Upper lobe of left lung (tissue), 4 donors: ENCODE data around the gene GOLGA6L10.
"Not testable (repeated sequence)": the region's sequence is repeated elsewhere in the genome, so short reads cannot be mapped to it uniquely, and the experiment has no call there.

Experiments used
- EP300 ChIP-seq, 4 donors: sonication (generic); formaldehyde crosslinking; IDR thresholded peaks; one replicate each; pipeline ENCODE4 v1.5.1; 2017; ENCODE audit warnings: antibody characterized with exemption in 4 of 4, control low read depth in 2 of 4
- POLR2A ChIP-seq, 4 donors: fragments of 450-650 bp; IDR thresholded peaks; one replicate each; pipeline ENCODE4 v1.5.1; 2016 to 2017; ENCODE audit warnings: antibody characterized with exemption in 4 of 4, mild to moderate bottlenecking in 2 of 4
- POLR2AphosphoS5 ChIP-seq, 2 donors: sonication (generic); formaldehyde crosslinking; IDR thresholded peaks; one replicate each; pipeline ENCODE4 v1.5.1; 2017; ENCODE audit warnings: antibody characterized with exemption in 2 of 2
- TF ChIP-seq, protein P1 (sequence below), 6 experiments: fragments of 450-650 bp in 4 of 6; fragments of 200-600 bp in 2 of 6; sonication (generic) in 2 of 6; IDR thresholded peaks; one replicate each; pipeline ENCODE4 v1.5.1; 2016 to 2019; ENCODE audit warnings: antibody characterized with exemption in 6 of 6

DNA sequence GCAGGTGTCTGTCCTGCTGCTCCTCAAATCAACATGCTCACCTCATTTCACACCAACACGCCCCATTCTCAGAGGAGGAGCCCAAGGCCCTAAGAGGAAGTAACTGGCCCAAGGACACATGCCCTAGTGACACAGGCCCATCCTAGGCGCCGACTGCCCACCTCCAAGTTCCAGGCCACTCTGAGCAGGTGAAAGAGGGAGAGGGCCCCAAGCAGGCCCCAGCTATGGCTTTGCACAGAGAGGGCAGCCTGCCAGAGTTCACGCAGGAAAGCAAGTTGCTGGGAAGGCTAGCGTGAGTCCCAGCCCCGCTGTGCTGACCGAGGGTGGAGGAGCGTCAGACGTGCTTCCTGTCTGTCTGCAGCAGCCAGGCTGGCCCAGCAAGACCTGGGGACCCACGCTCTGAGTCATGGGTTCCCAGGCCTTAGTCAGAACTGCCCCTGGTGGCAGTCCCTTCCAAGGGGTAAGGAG lies 13.1 kb downstream of the GOLGA6L10 start:
- TF ChIP-seq, protein P1, sequence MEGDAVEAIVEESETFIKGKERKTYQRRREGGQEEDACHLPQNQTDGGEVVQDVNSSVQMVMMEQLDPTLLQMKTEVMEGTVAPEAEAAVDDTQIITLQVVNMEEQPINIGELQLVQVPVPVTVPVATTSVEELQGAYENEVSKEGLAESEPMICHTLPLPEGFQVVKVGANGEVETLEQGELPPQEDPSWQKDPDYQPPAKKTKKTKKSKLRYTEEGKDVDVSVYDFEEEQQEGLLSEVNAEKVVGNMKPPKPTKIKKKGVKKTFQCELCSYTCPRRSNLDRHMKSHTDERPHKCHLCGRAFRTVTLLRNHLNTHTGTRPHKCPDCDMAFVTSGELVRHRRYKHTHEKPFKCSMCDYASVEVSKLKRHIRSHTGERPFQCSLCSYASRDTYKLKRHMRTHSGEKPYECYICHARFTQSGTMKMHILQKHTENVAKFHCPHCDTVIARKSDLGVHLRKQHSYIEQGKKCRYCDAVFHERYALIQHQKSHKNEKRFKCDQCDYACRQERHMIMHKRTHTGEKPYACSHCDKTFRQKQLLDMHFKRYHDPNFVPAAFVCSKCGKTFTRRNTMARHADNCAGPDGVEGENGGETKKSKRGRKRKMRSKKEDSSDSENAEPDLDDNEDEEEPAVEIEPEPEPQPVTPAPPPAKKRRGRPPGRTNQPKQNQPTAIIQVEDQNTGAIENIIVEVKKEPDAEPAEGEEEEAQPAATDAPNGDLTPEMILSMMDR (IDR thresholded peaks at IDR 0.05): not testable (repeated sequence)
- not testable (repeated sequence) for TF ChIP-seq POLR2A, EP300, POLR2AphosphoS5 (IDR thresholded peaks at IDR 0.05)
